Right ventricle myocardium inferior (tissue), 1 donor: ENCODE data around the gene SUV39H1. TPM values are rescaled to one million over a fixed set of nuclear protein-coding genes. Genes with fewer than 3 reads are reported as not detected.
"Not testable (repeated sequence)": the region's sequence is repeated elsewhere in the genome, so short reads cannot be mapped to it uniquely, and the experiment has no call there.

Experiments
- ATAC-seq: fragments of 200-7000 bp; cut with Tn5 transposase; one replicate; pipeline ENCODE4 v1.9.1; 2020; ENCODE audit warnings: mild to moderate bottlenecking, moderate library complexity
- DNase-seq: peaks from one replicate; pipeline ENCODE4 v3.0.0; 2021; ENCODE audit errors: missing footprints
- intact Hi-C: fragments of 100-400 bp; cut with DNase I; formaldehyde crosslinking; loops from one replicate; pipeline ENCODE4 v1.11.0; 2022
- long read RNA-seq: library from polyadenylated mRNA; unstranded; transcript quantifications from one replicate; pipeline ENCODE4 v2.0.0, GENCODE V29; 2021
- total RNA-seq: library from RNA; stranded (reverse); fragmentation: NEBNext Ultra II Directional; extraction: Animal tissue kit (Norgen Biotek cat#: 25700); gene quantifications from one replicate; pipeline ENCODE4 v1.2.1, GENCODE V29; 2021
- donor health status: DM: no; HTN: yes; CAD: no; lungs with severe emphysema.

Gene SUV39H1
- 2.2 TPM for total RNA-seq
- long read RNA-seq, partial matches to known transcripts: 0 of 3 reads
- long read RNA-seq, other reads (novel, unspliced or antisense): 0 of 3 reads

- peak; percentile 99 for ATAC-seq
- DNase-seq: peak; percentile 95
- intact Hi-C loops: loop anchor here (5.0 kb wide), 1 partner anchor 41 kb away; no protein-coding TSS in a partner anchor
These were observed at the start of gene SUV39H1 for GRCh38 chrX:48696301-48696908. Gene SUV39H1 (plus strand): TSS chrX:48696734. CDS start chrX:48696785, 51 bp downstream.

- peak; percentile 63 for ATAC-seq
- intact Hi-C loops: loop anchor here (10.0 kb wide), 2 partner anchors 266 to 296 kb away; partner anchors contain the start of genes PIM2 and SLC35A2
- DNase-seq: no peak
These were observed 48.2 kb upstream of the SUV39H1 start for GRCh38 chrX:48648336-48648751.

GRCh38 chrX:48649102-48649501 is 47.4 kb upstream of the SUV39H1 start:
- ATAC-seq: no peak
- intact Hi-C loops: loop anchor here (10.0 kb wide), 2 partner anchors 266 to 296 kb away; partner anchors contain the start of genes PIM2 and SLC35A2
- no peak for DNase-seq

GRCh38 chrX:48652055-48652579 is 44.4 kb upstream of the SUV39H1 start:
- DNase-seq, ATAC-seq, intact Hi-C loops: not testable (repeated sequence)

GRCh38 chrX:48654746-48655145 is 41.8 kb upstream of the SUV39H1 start:
- DNase-seq, ATAC-seq, intact Hi-C loops: not testable (repeated sequence)

- DNase-seq, ATAC-seq, intact Hi-C loops: not testable (repeated sequence)
These were observed 36.8 kb upstream of the SUV39H1 start for GRCh38 chrX:48659686-48660085.

- DNase-seq (no peak), ATAC-seq (no peak)
- intact Hi-C loops: no loop called here
These were observed 33.3 kb upstream of the SUV39H1 start for GRCh38 chrX:48663241-48663640.

- ATAC-seq (no peak), DNase-seq (no peak)
- intact Hi-C loops: no loop called here
These were observed 32.4 kb upstream of the SUV39H1 start for GRCh38 chrX:48664156-48664555.

GRCh38 chrX:48665991-48666390 is 30.5 kb upstream of the SUV39H1 start:
- ATAC-seq: no peak
- no peak for DNase-seq
- intact Hi-C loops: no loop called here

- DNase-seq (no peak), ATAC-seq (no peak)
- intact Hi-C loops: no loop called here
These were observed 29.9 kb upstream of the SUV39H1 start for GRCh38 chrX:48666649-48667048.

- intact Hi-C loops: no loop called here
- DNase-seq (no peak), ATAC-seq (no peak)
These were observed 29.0 kb upstream of the SUV39H1 start for GRCh38 chrX:48667509-48667908.

GRCh38 chrX:48668187-48668586 is 28.3 kb upstream of the SUV39H1 start:
- ATAC-seq, DNase-seq, intact Hi-C loops: not testable (repeated sequence)

- intact Hi-C loops: no loop called here
- peak; percentile 99 for ATAC-seq
These were observed 20.2 kb upstream of the SUV39H1 start for GRCh38 chrX:48676106-48676892.

GRCh38 chrX:48676893-48677270 is 19.7 kb upstream of the SUV39H1 start:
- intact Hi-C loops: no loop called here
- DNase-seq (no peak), ATAC-seq (no peak)

More at GRCh38 chrX:48676106-48676892, 20.2 kb upstream of the SUV39H1 start:
- peak; percentile 93 for DNase-seq

GRCh38 chrX:48677516-48677915 is 19.0 kb upstream of the SUV39H1 start:
- intact Hi-C loops: no loop called here
- no peak for DNase-seq
- no peak for ATAC-seq

GRCh38 chrX:48680467-48680866 is 16.1 kb upstream of the SUV39H1 start:
- DNase-seq, intact Hi-C loops, ATAC-seq: not testable (repeated sequence)

- ATAC-seq, DNase-seq, intact Hi-C loops: not testable (repeated sequence)
These were observed 15.6 kb upstream of the SUV39H1 start for GRCh38 chrX:48680925-48681324.

GRCh38 chrX:48681539-48682183 is 14.9 kb upstream of the SUV39H1 start:
- ATAC-seq (no peak), DNase-seq (no peak)
- intact Hi-C loops: no loop called here

GRCh38 chrX:48682795-48683194 is 13.7 kb upstream of the SUV39H1 start:
- ATAC-seq: peak; percentile 44
- DNase-seq, intact Hi-C loops: not testable (repeated sequence)
